GM12878 (cell line): ENCODE measurements around the gene B4GALT5. TPM values are rescaled to one million over a fixed set of nuclear protein-coding genes. Genes with fewer than 3 reads are reported as not detected.

Source experiments
- BHLHE40 ChIP-seq, 2 experiments: fragments of 450-650 bp in 1 of 2; IDR thresholded peaks; 2 replicates each; pipeline ENCODE4 v1.6.1; 2011 to 2017; ENCODE audit warnings: low read depth in 2 of 2, borderline replicate concordance in 1 of 2, improper control_type of control experiment in 1 of 2, low read length in 1 of 2, mild to moderate bottlenecking in 1 of 2
- CREB1 ChIP-seq: IDR thresholded peaks from 2 replicates; pipeline ENCODE4 v1.6.1; 2012; ENCODE audit warnings: low read depth, mild to moderate bottlenecking, inconsistent platforms
- DPF2 ChIP-seq: fragments of 450-650 bp; IDR thresholded peaks from 2 replicates; pipeline ENCODE4 v1.6.1; 2017; ENCODE audit warnings: mild to moderate bottlenecking
- FOXK2 ChIP-seq: fragments of 450-650 bp; IDR thresholded peaks from 2 replicates; pipeline ENCODE4 v1.6.1; 2017; ENCODE audit warnings: mild to moderate bottlenecking, moderate library complexity
- KAT2A ChIP-seq: conservative IDR thresholded peaks from 2 replicates; pipeline ENCODE4 v1.6.1; 2011; ENCODE audit warnings: low read depth, low read length; ENCODE audit not compliant: control insufficient read depth
- KDM1A ChIP-seq: fragments of 200-600 bp; sonication (generic); IDR thresholded peaks from 2 replicates; pipeline ENCODE4 v1.6.1; 2016; ENCODE audit warnings: borderline replicate concordance
- MEF2B ChIP-seq: fragments of 450-650 bp; IDR thresholded peaks from 2 replicates; pipeline ENCODE4 v1.6.1; 2018; ENCODE audit warnings: mild to moderate bottlenecking, moderate library complexity; ENCODE audit not compliant: partially characterized antibody, poor library complexity, severe bottlenecking
- MTA2 ChIP-seq: fragments of 450-650 bp; IDR thresholded peaks from 2 replicates; pipeline ENCODE4 v1.6.1; 2016; ENCODE audit warnings: low read depth, mild to moderate bottlenecking, moderate library complexity
- MXI1 ChIP-seq: fragments of 150-350 bp; IDR thresholded peaks from 2 replicates; pipeline ENCODE4 v1.6.1; 2011; ENCODE audit warnings: low read depth, mild to moderate bottlenecking, inconsistent platforms, low read length, improper control_type of control experiment
- NR2F1 ChIP-seq: fragments of 450-650 bp; conservative IDR thresholded peaks from 2 replicates; pipeline ENCODE4 v1.6.1; 2017; ENCODE audit warnings: mild to moderate bottlenecking
- POU2F2 ChIP-seq: IDR thresholded peaks from 3 replicates; pipeline ENCODE4 v1.6.1; 2011; ENCODE audit warnings: low read depth, mild to moderate bottlenecking, low read length, borderline replicate concordance
- RAD51 ChIP-seq: fragments of 450-650 bp; IDR thresholded peaks from 2 replicates; pipeline ENCODE4 v1.6.1; 2016; ENCODE audit warnings: moderate library complexity, mild to moderate bottlenecking, inconsistent platforms
- WRNIP1 ChIP-seq: IDR thresholded peaks from 2 replicates; pipeline ENCODE4 v1.6.1; 2011; ENCODE audit warnings: low read depth, low read length, improper control_type of control experiment, borderline replicate concordance
- ZNF207 ChIP-seq: fragments of 450-650 bp; IDR thresholded peaks from 2 replicates; pipeline ENCODE4 v1.6.1; 2014; ENCODE audit warnings: antibody characterized with exemption, mild to moderate bottlenecking, borderline replicate concordance
- ZZZ3 ChIP-seq: IDR thresholded peaks from 2 replicates; pipeline ENCODE4 v1.6.1; 2011; ENCODE audit warnings: low read depth; ENCODE audit not compliant: control insufficient read depth, insufficient read length
- polyA plus RNA-seq, 11 experiments: library from polyadenylated mRNA; depleted of rRNA in 4 of 11; unstranded in 6 of 11; stranded (reverse) in 5 of 11; fragments of >200 nt; fragmentation: Nextera tagmentation in 4 of 11; fragmentation: Illumina TruSeq in 1 of 11; extraction: Ambion mirVana in 4 of 11; extraction: Trizol in 1 of 11; gene quantifications; 1 replicate in 1 of 11; 2 replicates in 10 of 11; pipeline versions ENCODE4 v1.2.1 to v1.2.3, GENCODE V29; 2011 to 2016; ENCODE audit warnings: inconsistent platforms in 2 of 11, missing spikeins in 2 of 11, low read depth in 1 of 11
- total RNA-seq, 4 experiments: library from RNA; depleted of rRNA in 3 of 4; stranded (reverse); fragments of >200 nt in 3 of 4; fragmentation: Illumina TruSeq in 1 of 4; extraction: Trizol in 1 of 4; gene quantifications; 2 replicates each; pipeline versions ENCODE4 v1.2.1 to v1.2.3, GENCODE V29; 2013 to 2021
- TF ChIP-seq, protein P1 (sequence below), 3 experiments: IDR thresholded peaks in 2 of 3; conservative IDR thresholded peaks in 1 of 3; 2 replicates each; pipeline ENCODE4 v1.5.1; 2011; ENCODE audit warnings: low read depth in 3 of 3, low read length in 3 of 3, mild to moderate bottlenecking in 3 of 3, control low read depth in 2 of 3, moderate library complexity in 2 of 3, inconsistent platforms in 1 of 3, mixed read lengths in 1 of 3; ENCODE audit not compliant: control insufficient read depth in 2 of 3, insufficient read depth in 1 of 3; ENCODE audit errors: extremely low read depth in 1 of 3
- TF ChIP-seq, protein P2 (sequence below): fragments of 450-650 bp; IDR thresholded peaks from 2 replicates; pipeline ENCODE4 v1.6.1; 2016; ENCODE audit warnings: mild to moderate bottlenecking
- TF ChIP-seq, protein P3 (sequence below): IDR thresholded peaks from 2 replicates; pipeline ENCODE4 v1.6.1; 2012; ENCODE audit warnings: low read depth, low read length, improper control_type of control experiment
- TF ChIP-seq, protein P4 (sequence below): fragments of 450-650 bp; IDR thresholded peaks from 2 replicates; pipeline ENCODE4 v1.6.1; 2017; ENCODE audit warnings: borderline replicate concordance
- TF ChIP-seq, protein P5 (sequence below): fragments of 150-350 bp; IDR thresholded peaks from 2 replicates; pipeline ENCODE4 v1.6.1; 2016; ENCODE audit warnings: low read depth, low read length

The B4GALT5 gene
- total and polyA plus RNA-seq, 10 of the 15 experiments (the other 5 are each of a cell fraction or from before 2014, with no cell fraction given), result 2.0 to 55.5 (median 20.2) TPM

DNA sequence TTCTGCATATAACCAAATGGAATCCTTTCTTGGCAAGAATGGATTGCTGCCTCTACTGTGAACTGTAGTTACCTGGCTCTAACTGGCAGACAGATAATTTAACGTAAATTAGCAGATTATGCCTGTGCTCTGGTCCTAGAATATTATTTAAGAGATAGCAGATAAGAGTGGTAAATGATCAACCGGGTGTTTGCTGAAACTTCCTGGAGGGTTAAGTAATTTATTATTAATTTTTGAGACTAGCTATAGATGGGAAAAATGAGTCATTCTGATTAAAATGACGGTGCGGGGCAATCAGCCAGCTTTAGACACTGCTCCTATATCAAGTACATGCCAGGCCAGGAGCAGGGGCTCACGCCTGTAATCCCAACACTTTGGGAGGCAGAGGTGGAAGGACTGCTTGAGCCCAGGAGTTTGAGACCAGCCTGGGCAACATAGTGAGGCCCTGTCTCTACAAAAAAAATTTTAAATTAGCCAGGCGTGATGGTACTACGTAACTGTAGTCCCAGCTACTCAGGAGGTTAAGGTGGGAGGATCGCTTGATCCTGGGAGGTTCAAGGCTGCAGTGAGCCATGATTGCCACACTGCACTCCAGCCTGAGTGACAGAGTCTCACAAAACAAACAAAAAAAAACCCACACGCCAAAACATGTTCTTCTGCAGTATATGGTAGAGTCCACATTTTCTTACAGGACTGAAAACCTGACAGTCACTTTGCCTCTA lies 22.6 kb downstream of the B4GALT5 start (continued):
- TF ChIP-seq KAT2A (no peak), FOXK2 (no peak), MTA2 (0 out of 2 replicates have a peak, but pooled peaks have one; percentile 30), ZZZ3 (no peak), KDM1A (no peak), CREB1 (no peak), MEF2B (no peak), WRNIP1 (no peak), BHLHE40 (IDR thresholded peaks at IDR 0.05; ENCODE audit: borderline replicate concordance in 1 of 2, low read depth in 2 of 2, low read length in 1 of 2) (no peak), ZNF207 (no peak), DPF2 (peak; percentile 63; the same call in 1 of the 2 replicates), RAD51 (no peak), NR2F1 (0 out of 2 replicates have a peak, but pooled peaks have one; percentile 15), MXI1 (no peak), POU2F2 (no peak)
- TF ChIP-seq, protein P1, sequence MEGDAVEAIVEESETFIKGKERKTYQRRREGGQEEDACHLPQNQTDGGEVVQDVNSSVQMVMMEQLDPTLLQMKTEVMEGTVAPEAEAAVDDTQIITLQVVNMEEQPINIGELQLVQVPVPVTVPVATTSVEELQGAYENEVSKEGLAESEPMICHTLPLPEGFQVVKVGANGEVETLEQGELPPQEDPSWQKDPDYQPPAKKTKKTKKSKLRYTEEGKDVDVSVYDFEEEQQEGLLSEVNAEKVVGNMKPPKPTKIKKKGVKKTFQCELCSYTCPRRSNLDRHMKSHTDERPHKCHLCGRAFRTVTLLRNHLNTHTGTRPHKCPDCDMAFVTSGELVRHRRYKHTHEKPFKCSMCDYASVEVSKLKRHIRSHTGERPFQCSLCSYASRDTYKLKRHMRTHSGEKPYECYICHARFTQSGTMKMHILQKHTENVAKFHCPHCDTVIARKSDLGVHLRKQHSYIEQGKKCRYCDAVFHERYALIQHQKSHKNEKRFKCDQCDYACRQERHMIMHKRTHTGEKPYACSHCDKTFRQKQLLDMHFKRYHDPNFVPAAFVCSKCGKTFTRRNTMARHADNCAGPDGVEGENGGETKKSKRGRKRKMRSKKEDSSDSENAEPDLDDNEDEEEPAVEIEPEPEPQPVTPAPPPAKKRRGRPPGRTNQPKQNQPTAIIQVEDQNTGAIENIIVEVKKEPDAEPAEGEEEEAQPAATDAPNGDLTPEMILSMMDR (IDR thresholded peaks at IDR 0.05 in 2 of 3, conservative IDR thresholded peaks at IDR 0.05 in 1 of 3; ENCODE audit: control insufficient read depth in 2 of 3, extremely low read depth in 1 of 3, insufficient read depth in 1 of 3, low read depth in 3 of 3, low read length in 3 of 3), result no peak
- TF ChIP-seq, protein P2, sequence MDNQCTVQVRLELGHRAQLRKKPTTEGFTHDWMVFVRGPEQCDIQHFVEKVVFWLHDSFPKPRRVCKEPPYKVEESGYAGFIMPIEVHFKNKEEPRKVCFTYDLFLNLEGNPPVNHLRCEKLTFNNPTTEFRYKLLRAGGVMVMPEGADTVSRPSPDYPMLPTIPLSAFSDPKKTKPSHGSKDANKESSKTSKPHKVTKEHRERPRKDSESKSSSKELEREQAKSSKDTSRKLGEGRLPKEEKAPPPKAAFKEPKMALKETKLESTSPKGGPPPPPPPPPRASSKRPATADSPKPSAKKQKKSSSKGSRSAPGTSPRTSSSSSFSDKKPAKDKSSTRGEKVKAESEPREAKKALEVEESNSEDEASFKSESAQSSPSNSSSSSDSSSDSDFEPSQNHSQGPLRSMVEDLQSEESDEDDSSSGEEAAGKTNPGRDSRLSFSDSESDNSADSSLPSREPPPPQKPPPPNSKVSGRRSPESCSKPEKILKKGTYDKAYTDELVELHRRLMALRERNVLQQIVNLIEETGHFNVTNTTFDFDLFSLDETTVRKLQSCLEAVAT, result peak; percentile 61; the same call in 1 of the 2 replicates
- TF ChIP-seq, protein P3, sequence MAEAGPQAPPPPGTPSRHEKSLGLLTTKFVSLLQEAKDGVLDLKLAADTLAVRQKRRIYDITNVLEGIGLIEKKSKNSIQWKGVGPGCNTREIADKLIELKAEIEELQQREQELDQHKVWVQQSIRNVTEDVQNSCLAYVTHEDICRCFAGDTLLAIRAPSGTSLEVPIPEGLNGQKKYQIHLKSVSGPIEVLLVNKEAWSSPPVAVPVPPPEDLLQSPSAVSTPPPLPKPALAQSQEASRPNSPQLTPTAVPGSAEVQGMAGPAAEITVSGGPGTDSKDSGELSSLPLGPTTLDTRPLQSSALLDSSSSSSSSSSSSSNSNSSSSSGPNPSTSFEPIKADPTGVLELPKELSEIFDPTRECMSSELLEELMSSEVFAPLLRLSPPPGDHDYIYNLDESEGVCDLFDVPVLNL, result no peak
- TF ChIP-seq, protein P4, sequence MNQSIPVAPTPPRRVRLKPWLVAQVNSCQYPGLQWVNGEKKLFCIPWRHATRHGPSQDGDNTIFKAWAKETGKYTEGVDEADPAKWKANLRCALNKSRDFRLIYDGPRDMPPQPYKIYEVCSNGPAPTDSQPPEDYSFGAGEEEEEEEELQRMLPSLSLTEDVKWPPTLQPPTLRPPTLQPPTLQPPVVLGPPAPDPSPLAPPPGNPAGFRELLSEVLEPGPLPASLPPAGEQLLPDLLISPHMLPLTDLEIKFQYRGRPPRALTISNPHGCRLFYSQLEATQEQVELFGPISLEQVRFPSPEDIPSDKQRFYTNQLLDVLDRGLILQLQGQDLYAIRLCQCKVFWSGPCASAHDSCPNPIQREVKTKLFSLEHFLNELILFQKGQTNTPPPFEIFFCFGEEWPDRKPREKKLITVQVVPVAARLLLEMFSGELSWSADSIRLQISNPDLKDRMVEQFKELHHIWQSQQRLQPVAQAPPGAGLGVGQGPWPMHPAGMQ, result no peak
- TF ChIP-seq, protein P5, sequence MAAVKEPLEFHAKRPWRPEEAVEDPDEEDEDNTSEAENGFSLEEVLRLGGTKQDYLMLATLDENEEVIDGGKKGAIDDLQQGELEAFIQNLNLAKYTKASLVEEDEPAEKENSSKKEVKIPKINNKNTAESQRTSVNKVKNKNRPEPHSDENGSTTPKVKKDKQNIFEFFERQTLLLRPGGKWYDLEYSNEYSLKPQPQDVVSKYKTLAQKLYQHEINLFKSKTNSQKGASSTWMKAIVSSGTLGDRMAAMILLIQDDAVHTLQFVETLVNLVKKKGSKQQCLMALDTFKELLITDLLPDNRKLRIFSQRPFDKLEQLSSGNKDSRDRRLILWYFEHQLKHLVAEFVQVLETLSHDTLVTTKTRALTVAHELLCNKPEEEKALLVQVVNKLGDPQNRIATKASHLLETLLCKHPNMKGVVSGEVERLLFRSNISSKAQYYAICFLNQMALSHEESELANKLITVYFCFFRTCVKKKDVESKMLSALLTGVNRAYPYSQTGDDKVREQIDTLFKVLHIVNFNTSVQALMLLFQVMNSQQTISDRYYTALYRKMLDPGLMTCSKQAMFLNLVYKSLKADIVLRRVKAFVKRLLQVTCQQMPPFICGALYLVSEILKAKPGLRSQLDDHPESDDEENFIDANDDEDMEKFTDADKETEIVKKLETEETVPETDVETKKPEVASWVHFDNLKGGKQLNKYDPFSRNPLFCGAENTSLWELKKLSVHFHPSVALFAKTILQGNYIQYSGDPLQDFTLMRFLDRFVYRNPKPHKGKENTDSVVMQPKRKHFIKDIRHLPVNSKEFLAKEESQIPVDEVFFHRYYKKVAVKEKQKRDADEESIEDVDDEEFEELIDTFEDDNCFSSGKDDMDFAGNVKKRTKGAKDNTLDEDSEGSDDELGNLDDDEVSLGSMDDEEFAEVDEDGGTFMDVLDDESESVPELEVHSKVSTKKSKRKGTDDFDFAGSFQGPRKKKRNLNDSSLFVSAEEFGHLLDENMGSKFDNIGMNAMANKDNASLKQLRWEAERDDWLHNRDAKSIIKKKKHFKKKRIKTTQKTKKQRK, result no peak
